ENCODE results near the gene MAP3K14.

DNA sequence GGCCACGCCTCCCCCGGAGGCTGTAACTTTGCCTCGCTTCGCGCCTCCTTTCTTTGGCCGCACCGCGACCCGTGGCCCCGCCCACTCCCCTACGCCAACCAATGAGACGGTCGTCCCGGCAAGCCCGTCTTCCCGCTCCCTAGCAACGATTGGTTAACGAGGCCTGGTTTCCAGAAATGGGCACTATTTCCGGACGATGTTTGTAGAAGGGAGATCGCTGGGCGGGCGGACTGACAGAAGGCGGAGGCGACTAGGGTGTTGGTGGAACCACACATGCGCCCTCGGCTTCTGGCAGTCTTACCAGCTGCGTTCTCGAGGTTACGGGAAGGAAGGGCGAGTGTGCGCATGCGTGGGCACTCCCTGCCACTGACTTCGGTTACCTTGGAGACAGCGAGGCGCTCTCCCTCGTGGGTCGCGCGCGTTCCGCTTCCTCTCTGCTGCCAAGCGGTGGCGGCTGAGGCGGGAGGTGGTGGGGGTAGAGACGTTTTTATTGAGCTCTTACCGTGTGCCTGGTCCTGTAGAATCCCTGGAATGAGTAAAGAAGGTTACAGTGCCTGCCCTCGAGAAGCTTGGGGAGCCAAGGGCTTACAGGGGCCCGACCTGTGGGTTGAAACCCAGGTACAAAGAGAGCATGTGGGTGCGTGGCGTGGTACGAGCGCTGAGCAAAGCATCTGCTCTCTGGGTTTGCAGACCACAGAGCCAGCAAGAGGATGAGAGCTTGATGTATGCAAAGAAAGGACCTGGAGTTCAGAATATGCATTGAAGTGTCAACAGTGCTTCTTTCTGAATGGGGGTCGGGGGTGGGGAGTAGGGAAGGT, 500 bp upstream of the MAP3K14 start:
- TF ChIP-seq, protein P1, sequence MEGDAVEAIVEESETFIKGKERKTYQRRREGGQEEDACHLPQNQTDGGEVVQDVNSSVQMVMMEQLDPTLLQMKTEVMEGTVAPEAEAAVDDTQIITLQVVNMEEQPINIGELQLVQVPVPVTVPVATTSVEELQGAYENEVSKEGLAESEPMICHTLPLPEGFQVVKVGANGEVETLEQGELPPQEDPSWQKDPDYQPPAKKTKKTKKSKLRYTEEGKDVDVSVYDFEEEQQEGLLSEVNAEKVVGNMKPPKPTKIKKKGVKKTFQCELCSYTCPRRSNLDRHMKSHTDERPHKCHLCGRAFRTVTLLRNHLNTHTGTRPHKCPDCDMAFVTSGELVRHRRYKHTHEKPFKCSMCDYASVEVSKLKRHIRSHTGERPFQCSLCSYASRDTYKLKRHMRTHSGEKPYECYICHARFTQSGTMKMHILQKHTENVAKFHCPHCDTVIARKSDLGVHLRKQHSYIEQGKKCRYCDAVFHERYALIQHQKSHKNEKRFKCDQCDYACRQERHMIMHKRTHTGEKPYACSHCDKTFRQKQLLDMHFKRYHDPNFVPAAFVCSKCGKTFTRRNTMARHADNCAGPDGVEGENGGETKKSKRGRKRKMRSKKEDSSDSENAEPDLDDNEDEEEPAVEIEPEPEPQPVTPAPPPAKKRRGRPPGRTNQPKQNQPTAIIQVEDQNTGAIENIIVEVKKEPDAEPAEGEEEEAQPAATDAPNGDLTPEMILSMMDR (IDR thresholded peaks at IDR 0.05), result no peak
- TF ChIP-seq EZH2phosphoT487 (IDR thresholded peaks at IDR 0.05), result no peak

All from neural progenitor cell (in vitro differentiated cells).